Caco-2 (cell line): ENCODE data around the gene KIAA1614. TPM values are rescaled to one million over a fixed set of nuclear protein-coding genes. Genes with fewer than 3 reads are reported as not detected.
A peak's percentile ranks its signal among the peaks of the same experiment; 100 is the strongest.

ENCODE experiments used
- BruUV-seq: library from RNA; stranded (reverse); fragments of 400-500 nt; replicated peaks from 2 replicates; lab custom pipeline; 2021; lab: Mats Ljungman, UMichigan
- CTCF ChIA-PET: fragments of 300-600 bp; sonication (Branson Sonifier 250); formaldehyde crosslinking; loops from one replicate; lab custom pipeline; 2022; ENCODE audit warnings: antibody characterized with exemption; lab: Charles Lee
- POLR2A ChIA-PET: fragments of 300-600 bp; sonication (Branson Sonifier 250); formaldehyde crosslinking; loops from one replicate; lab custom pipeline; 2022; ENCODE audit warnings: antibody characterized with exemption; lab: Charles Lee
- DNase-seq, 2 experiments: peaks; one replicate each; pipeline versions ENCODE4 v3.0.0 to v3.0.0-alpha.2; 2020 to 2022
- H3K27me3 ChIP-seq: replicated peaks from 2 replicates; pipeline ENCODE4 v1.6.0; 2011; ENCODE audit warnings: low read length; ENCODE audit not compliant: control insufficient read depth, insufficient read depth
- H3K36me3 ChIP-seq: 2 replicates; pipeline ENCODE4 v1.5.1; 2011; ENCODE audit warnings: low read length; ENCODE audit not compliant: control insufficient read depth, insufficient read depth
- H3K4me1 ChIP-seq: fragments of 250-450 bp; sonication (Bioruptor Pico); 2 replicates; pipeline ENCODE4 v1.5.1; 2020; ENCODE audit warnings: mild to moderate bottlenecking
- H3K4me3 ChIP-seq: 2 replicates; pipeline ENCODE4 v1.5.1; 2011; ENCODE audit warnings: low read depth, mild to moderate bottlenecking, control low read depth, low read length
- H3K9me3 ChIP-seq: fragments of 250-450 bp; sonication (Bioruptor Pico); 2 replicates; pipeline ENCODE4 v1.5.1; 2020; ENCODE audit warnings: mild to moderate bottlenecking, moderate library complexity
- H3K27ac Mint-ChIP-seq: one replicate; pipeline ENCODE4 v1.8.0; 2022; ENCODE audit warnings: mixed read lengths; ENCODE audit not compliant: unreplicated experiment
- H3K27me3 Mint-ChIP-seq: one replicate; pipeline ENCODE4 v1.8.0; 2022; ENCODE audit warnings: mixed read lengths; ENCODE audit not compliant: insufficient read depth, unreplicated experiment
- H3K36me3 Mint-ChIP-seq: one replicate; pipeline ENCODE4 v1.8.0; 2022; ENCODE audit warnings: mild to moderate bottlenecking, mixed read lengths; ENCODE audit not compliant: insufficient read depth, unreplicated experiment
- H3K4me1 Mint-ChIP-seq: one replicate; pipeline ENCODE4 v1.8.0; 2022; ENCODE audit warnings: low read depth, mixed read lengths; ENCODE audit not compliant: unreplicated experiment
- H3K4me3 Mint-ChIP-seq: one replicate; pipeline ENCODE4 v1.8.0; 2022; ENCODE audit warnings: mild to moderate bottlenecking, moderate library complexity, mixed read lengths; ENCODE audit not compliant: unreplicated experiment
- H3K9me3 Mint-ChIP-seq: one replicate; pipeline ENCODE4 v1.8.0; 2022; ENCODE audit warnings: mixed read lengths; ENCODE audit not compliant: unreplicated experiment
- intact Hi-C: fragments of 100-400 bp; cut with micrococcal nuclease; formaldehyde crosslinking; loops from one replicate; pipeline ENCODE4 v1.10.0; 2022; ENCODE audit not compliant: unreplicated experiment
- total RNA-seq: library from RNA; stranded (reverse); gene quantifications from 2 replicates; pipeline ENCODE4 v1.2.3, GENCODE V29; 2022
- TF ChIP-seq, protein P1 (sequence below), 2 experiments: fragments of 200-600 bp in 1 of 2; IDR thresholded peaks; 1 replicate in 1 of 2; 2 replicates in 1 of 2; pipeline versions ENCODE4 v1.5.1 to v1.8.0; 2011 to 2022; ENCODE audit warnings: antibody characterized with exemption in 1 of 2, control low read depth in 1 of 2, inconsistent platforms in 1 of 2, low read depth in 1 of 2, low read length in 1 of 2, mild to moderate bottlenecking in 1 of 2, moderate library complexity in 1 of 2; ENCODE audit not compliant: insufficient read depth in 1 of 2, severe bottlenecking in 1 of 2, unreplicated experiment in 1 of 2

Gene KIAA1614
- total RNA-seq, 1 experiment from 2014 or later, result 0.29 TPM

GRCh38 chr1:180925471-180926051, 12.9 kb downstream of the KIAA1614 start:
- TF ChIP-seq, protein P1, sequence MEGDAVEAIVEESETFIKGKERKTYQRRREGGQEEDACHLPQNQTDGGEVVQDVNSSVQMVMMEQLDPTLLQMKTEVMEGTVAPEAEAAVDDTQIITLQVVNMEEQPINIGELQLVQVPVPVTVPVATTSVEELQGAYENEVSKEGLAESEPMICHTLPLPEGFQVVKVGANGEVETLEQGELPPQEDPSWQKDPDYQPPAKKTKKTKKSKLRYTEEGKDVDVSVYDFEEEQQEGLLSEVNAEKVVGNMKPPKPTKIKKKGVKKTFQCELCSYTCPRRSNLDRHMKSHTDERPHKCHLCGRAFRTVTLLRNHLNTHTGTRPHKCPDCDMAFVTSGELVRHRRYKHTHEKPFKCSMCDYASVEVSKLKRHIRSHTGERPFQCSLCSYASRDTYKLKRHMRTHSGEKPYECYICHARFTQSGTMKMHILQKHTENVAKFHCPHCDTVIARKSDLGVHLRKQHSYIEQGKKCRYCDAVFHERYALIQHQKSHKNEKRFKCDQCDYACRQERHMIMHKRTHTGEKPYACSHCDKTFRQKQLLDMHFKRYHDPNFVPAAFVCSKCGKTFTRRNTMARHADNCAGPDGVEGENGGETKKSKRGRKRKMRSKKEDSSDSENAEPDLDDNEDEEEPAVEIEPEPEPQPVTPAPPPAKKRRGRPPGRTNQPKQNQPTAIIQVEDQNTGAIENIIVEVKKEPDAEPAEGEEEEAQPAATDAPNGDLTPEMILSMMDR (IDR thresholded peaks at IDR 0.05; ENCODE audit: insufficient read depth in 1 of 2, low read depth in 1 of 2, low read length in 1 of 2, severe bottlenecking in 1 of 2, unreplicated experiment in 1 of 2), result no peak
- no peak overlapping the region for H3K27ac Mint-ChIP-seq
- H3K4me3 ChIP-seq, result no peak overlapping the region
- H3K4me1 Mint-ChIP-seq, result peaks cover 16% of the 10 kb centered on the region
- no TSS peak for BruUV-seq
- no peaks in the 10 kb centered on the region for H3K36me3 ChIP-seq
- peak; percentile 55 to 73 for DNase-seq
- ChIA-PET CTCF (interaction anchor here (0.9 to 1.2 kb wide), 2 partner anchors 44 to 217 kb away, joined by 4 read pairs; no protein-coding TSS in a partner anchor), POLR2A (no interaction called here)
- no peaks in the 10 kb centered on the region for H3K27me3 Mint-ChIP-seq
- peaks cover 13% of the 10 kb centered on the region for H3K36me3 Mint-ChIP-seq
- H3K4me3 Mint-ChIP-seq, result no peak overlapping the region
- peaks cover 33% of the 10 kb centered on the region for H3K4me1 ChIP-seq
- no peaks in the 10 kb centered on the region for H3K9me3 ChIP-seq
- no peaks in the 10 kb centered on the region for H3K27me3 ChIP-seq
- H3K9me3 Mint-ChIP-seq, result no peaks in the 10 kb centered on the region
- intact Hi-C loops, result no loop called here

- H3K9me3 Mint-ChIP-seq, result no peaks in the 10 kb centered on the region
- H3K27me3 Mint-ChIP-seq, result no peaks in the 10 kb centered on the region
- Histone ChIP-seq H3K4me3 (no peak overlapping the region), H3K27me3 (no peaks in the 10 kb centered on the region), H3K9me3 (no peaks in the 10 kb centered on the region), H3K4me1 (peaks cover 33% of the 10 kb centered on the region), H3K36me3 (no peaks in the 10 kb centered on the region)
- peaks cover 13% of the 10 kb centered on the region for H3K36me3 Mint-ChIP-seq
- ChIA-PET CTCF (interaction anchor here (1.2 kb wide), 1 partner anchor 45 kb away, joined by 4 read pairs; no protein-coding TSS in a partner anchor), POLR2A (no interaction called here)
- intact Hi-C loops, result no loop called here
- BruUV-seq, result no TSS peak
- H3K27ac Mint-ChIP-seq, result no peak overlapping the region
- no peak for DNase-seq
- H3K4me1 Mint-ChIP-seq, result peaks cover 16% of the 10 kb centered on the region
- TF ChIP-seq, protein P1 (IDR thresholded peaks at IDR 0.05; ENCODE audit: insufficient read depth in 1 of 2, low read depth in 1 of 2, low read length in 1 of 2, severe bottlenecking in 1 of 2, unreplicated experiment in 1 of 2), result no peak
- H3K4me3 Mint-ChIP-seq, result no peak overlapping the region
Measured at GRCh38 chr1:180926164-180926981, 13.7 kb downstream of the KIAA1614 start.

DNA sequence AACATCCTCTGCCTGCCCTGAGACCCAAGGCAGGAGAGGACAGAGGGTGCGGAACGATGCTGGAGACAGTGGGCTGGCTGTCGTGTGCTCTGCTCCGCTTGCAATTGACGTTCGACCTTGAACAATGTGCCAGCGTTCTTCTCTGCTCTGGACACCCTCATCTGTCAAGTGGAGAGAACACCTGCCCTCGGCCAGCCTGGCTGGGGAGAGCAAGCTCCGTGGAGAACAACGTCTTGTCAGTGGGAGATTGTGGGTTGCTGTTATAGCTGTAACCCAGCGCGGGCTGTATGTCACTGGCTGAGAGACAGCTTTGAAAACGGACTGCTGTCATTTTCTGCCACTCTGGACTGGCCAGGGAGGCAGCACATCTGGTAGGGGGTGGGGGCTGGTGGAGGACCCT, 14.7 kb downstream of the KIAA1614 start:
- ChIA-PET CTCF (interaction anchor here (0.6 kb wide), 1 partner anchor 17 kb away, joined by 3 read pairs; no protein-coding TSS in a partner anchor), POLR2A (no interaction called here)
- H3K4me1 Mint-ChIP-seq, result peaks cover 16% of the 10 kb centered on the region
- no peak for DNase-seq
- H3K4me3 Mint-ChIP-seq, result no peak overlapping the region
- TF ChIP-seq, protein P1 (IDR thresholded peaks at IDR 0.05; ENCODE audit: insufficient read depth in 1 of 2, low read depth in 1 of 2, low read length in 1 of 2, severe bottlenecking in 1 of 2, unreplicated experiment in 1 of 2), result no peak
- no TSS peak for BruUV-seq
- Histone ChIP-seq H3K27me3 (no peaks in the 10 kb centered on the region), H3K4me3 (no peak overlapping the region), H3K4me1 (peaks cover 33% of the 10 kb centered on the region), H3K36me3 (no peaks in the 10 kb centered on the region), H3K9me3 (no peaks in the 10 kb centered on the region)
- H3K27ac Mint-ChIP-seq, result no peak overlapping the region
- no peaks in the 10 kb centered on the region for H3K9me3 Mint-ChIP-seq
- peaks cover 13% of the 10 kb centered on the region for H3K36me3 Mint-ChIP-seq
- intact Hi-C loops, result no loop called here
- no peaks in the 10 kb centered on the region for H3K27me3 Mint-ChIP-seq
